Neural progenitor cell (in vitro differentiated cells): Measurements from ENCODE around the gene BMF. TPM values are rescaled to one million over a fixed set of nuclear protein-coding genes. Genes with fewer than 3 reads are reported as not detected.
A peak's percentile ranks its signal among the peaks of the same experiment; 100 is the strongest.

Source experiments
- DNase-seq: peaks from one replicate; pipeline ENCODE4 v3.0.0-alpha.2; 2016; ENCODE audit warnings: low spot score
- H2AFZ ChIP-seq: fragments of 200-600 bp; sonication (generic); replicated peaks from 2 replicates; pipeline ENCODE4 v1.6.1; 2016; ENCODE audit warnings: antibody characterized with exemption
- H3F3A ChIP-seq: fragments of 200-600 bp; sonication (generic); 2 replicates; pipeline ENCODE4 v1.6.1; 2016; ENCODE audit warnings: antibody characterized with exemption, low read depth
- H3K27ac ChIP-seq: fragments of 200-600 bp; sonication (generic); 2 replicates; pipeline ENCODE4 v1.5.1; 2016; ENCODE audit warnings: mild to moderate bottlenecking
- H3K27me3 ChIP-seq: fragments of 200-600 bp; sonication (generic); 2 replicates; pipeline ENCODE4 v1.6.1; 2016; ENCODE audit warnings: mild to moderate bottlenecking, moderate library complexity
- H3K36me3 ChIP-seq: fragments of 200-600 bp; sonication (generic); 2 replicates; pipeline ENCODE4 v1.5.1; 2016
- H3K4me1 ChIP-seq: fragments of 200-600 bp; sonication (generic); 2 replicates; pipeline ENCODE4 v1.6.1; 2016; ENCODE audit warnings: mixed run types
- H3K4me2 ChIP-seq: fragments of 200-600 bp; sonication (generic); 2 replicates; pipeline ENCODE4 v1.6.1; 2016
- H3K4me3 ChIP-seq: fragments of 200-600 bp; sonication (generic); 2 replicates; pipeline ENCODE4 v1.5.1; 2016
- H3K79me2 ChIP-seq: fragments of 200-600 bp; sonication (generic); 2 replicates; pipeline ENCODE4 v1.6.1; 2016; ENCODE audit warnings: low read depth
- H3K9ac ChIP-seq: fragments of 200-600 bp; sonication (generic); 2 replicates; pipeline ENCODE4 v1.6.1; 2016
- H3K9me3 ChIP-seq: fragments of 200-600 bp; sonication (generic); 2 replicates; pipeline ENCODE4 v1.5.1; 2016; ENCODE audit warnings: low read depth
- H4K20me1 ChIP-seq: fragments of 200-600 bp; sonication (generic); 2 replicates; pipeline ENCODE4 v1.6.1; 2016; ENCODE audit warnings: low read depth
- H3K27ac Mint-ChIP-seq: 3 replicates; pipeline ENCODE4 v1.8.0; 2021; ENCODE audit warnings: mixed read lengths
- H3K27me3 Mint-ChIP-seq: 2 replicates; pipeline ENCODE4 v1.8.0; 2022; ENCODE audit warnings: low read depth, mild to moderate bottlenecking, inconsistent platforms, moderate library complexity, mixed read lengths; ENCODE audit not compliant: insufficient read depth
- H3K36me3 Mint-ChIP-seq: 3 replicates; pipeline ENCODE4 v1.8.0; 2021; ENCODE audit warnings: mixed read lengths
- H3K4me1 Mint-ChIP-seq: 3 replicates; pipeline ENCODE4 v1.8.0; 2021; ENCODE audit warnings: mixed read lengths
- H3K4me3 Mint-ChIP-seq: 3 replicates; pipeline ENCODE4 v1.8.0; 2021; ENCODE audit warnings: mild to moderate bottlenecking, moderate library complexity, mixed read lengths
- H3K9me3 Mint-ChIP-seq: 3 replicates; pipeline ENCODE4 v1.8.0; 2020; ENCODE audit warnings: mixed read lengths
- CTCF ChIP-seq: fragments of 200-600 bp; sonication (generic); IDR thresholded peaks from 2 replicates; pipeline ENCODE4 v1.5.1; 2017; ENCODE audit warnings: antibody characterized with exemption, mild to moderate bottlenecking
- EZH2 ChIP-seq: fragments of 200-600 bp; sonication (generic); IDR thresholded peaks from 2 replicates; pipeline ENCODE4 v1.6.1; 2017; ENCODE audit warnings: antibody characterized with exemption, mild to moderate bottlenecking, moderate library complexity
- EZH2phosphoT487 ChIP-seq: fragments of 200-600 bp; sonication (generic); IDR thresholded peaks from 2 replicates; pipeline ENCODE4 v1.6.1; 2017; ENCODE audit warnings: antibody characterized with exemption
- total RNA-seq: library from RNA; depleted of rRNA; stranded (reverse); fragments of >200 nt; gene quantifications from 2 replicates; pipeline ENCODE4 v1.2.3, GENCODE V29; 2015; ENCODE audit warnings: low replicate concordance

Gene BMF
- total RNA-seq, 1 donor from 2014 or later: 8.0 TPM

GRCh38 chr15:40105517-40106202 is 3.0 kb downstream of the BMF start:
- H3K4me1 Mint-ChIP-seq: peaks cover 76% of the 10 kb centered on the region
- Histone ChIP-seq H3F3A (peaks cover 48% of the 10 kb centered on the region), H3K79me2 (no peaks in the 10 kb centered on the region), H3K4me2 (peak overlapping the region; percentile 94), H3K9ac (no peak overlapping the region), H3K27ac (no peak overlapping the region), H4K20me1 (peaks cover 48% of the 10 kb centered on the region), H3K4me3 (no peak overlapping the region), H3K4me1 (peaks cover 53% of the 10 kb centered on the region), H2AFZ (no peak overlapping the region), H3K9me3 (no peaks in the 10 kb centered on the region), H3K36me3 (no peaks in the 10 kb centered on the region), H3K27me3 (peaks cover 47% of the 10 kb centered on the region)
- peaks cover 16% of the 10 kb centered on the region for H3K27me3 Mint-ChIP-seq
- DNase-seq: no peak
- peak overlapping the region; percentile 49 for H3K4me3 Mint-ChIP-seq
- TF ChIP-seq CTCF (no peak), EZH2 (no peak), EZH2phosphoT487 (no peak)
- no peaks in the 10 kb centered on the region for H3K9me3 Mint-ChIP-seq
- no peak overlapping the region for H3K27ac Mint-ChIP-seq
- H3K36me3 Mint-ChIP-seq: peaks cover 34% of the 10 kb centered on the region

- H3K9me3 Mint-ChIP-seq: no peaks in the 10 kb centered on the region
- peaks cover 41% of the 10 kb centered on the region for H3K27me3 ChIP-seq
- H3K9ac ChIP-seq: no peak overlapping the region
- H3K27ac Mint-ChIP-seq: no peak overlapping the region
- no peak overlapping the region for H3K4me3 ChIP-seq
- H3K9me3 ChIP-seq: no peaks in the 10 kb centered on the region
- peaks cover 44% of the 10 kb centered on the region for H3F3A ChIP-seq
- no peak overlapping the region for H3K27ac ChIP-seq
- H3K4me1 Mint-ChIP-seq: peaks cover 75% of the 10 kb centered on the region
- H4K20me1 ChIP-seq: peaks cover 55% of the 10 kb centered on the region
- TF ChIP-seq CTCF (peak; percentile 86), EZH2 (no peak), EZH2phosphoT487 (no peak)
- H3K36me3 Mint-ChIP-seq: peaks cover 36% of the 10 kb centered on the region
- no peaks in the 10 kb centered on the region for H3K79me2 ChIP-seq
- H3K4me3 Mint-ChIP-seq: peak overlapping the region; percentile 49
- peak; percentile 94 for DNase-seq
- H2AFZ ChIP-seq: no peak overlapping the region
- peaks cover 57% of the 10 kb centered on the region for H3K4me1 ChIP-seq
- H3K36me3 ChIP-seq: no peaks in the 10 kb centered on the region
- peak overlapping the region; percentile 70 for H3K4me2 ChIP-seq
- H3K27me3 Mint-ChIP-seq: peaks cover 16% of the 10 kb centered on the region
These were observed 3.7 kb downstream of the BMF start for GRCh38 chr15:40104865-40105516.

DNA sequence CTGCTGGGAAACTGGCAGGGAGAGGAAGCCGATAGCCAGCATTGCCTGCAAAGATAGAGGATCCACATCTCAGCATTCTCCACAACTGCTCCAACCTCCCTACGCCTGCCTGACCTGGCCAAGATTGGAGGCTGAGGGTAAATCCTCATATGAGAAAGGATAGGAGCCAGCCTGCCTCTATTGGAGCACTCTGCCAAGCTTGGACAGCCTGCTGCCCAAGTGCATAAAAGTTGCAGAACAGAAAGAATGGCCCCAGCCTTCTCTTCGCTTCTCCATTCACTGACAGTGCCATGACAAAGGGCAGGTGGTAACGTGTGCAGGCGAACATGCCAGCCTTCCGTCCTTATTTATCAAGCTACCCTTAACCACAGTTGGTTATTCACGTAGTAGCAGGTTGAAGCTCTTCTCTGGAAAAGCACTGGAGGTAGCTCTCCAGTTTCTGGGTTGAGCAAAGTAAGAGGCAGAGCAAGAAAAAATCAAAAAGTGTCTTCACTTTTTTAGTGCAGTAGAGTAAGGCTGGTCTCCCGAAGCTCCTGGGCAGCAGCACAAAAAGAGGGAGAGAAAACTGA is 4.3 kb downstream of the BMF start:
- peaks cover 76% of the 10 kb centered on the region for H3K4me1 Mint-ChIP-seq
- no peak for DNase-seq
- H3K9me3 ChIP-seq: no peaks in the 10 kb centered on the region
- peaks cover 16% of the 10 kb centered on the region for H3K27me3 Mint-ChIP-seq
- H3K36me3 Mint-ChIP-seq: peaks cover 36% of the 10 kb centered on the region
- H3K79me2 ChIP-seq: no peaks in the 10 kb centered on the region
- peak overlapping the region; percentile 70 for H3K4me2 ChIP-seq
- H3K4me1 ChIP-seq: peaks cover 55% of the 10 kb centered on the region
- H4K20me1 ChIP-seq: peaks cover 58% of the 10 kb centered on the region
- no peak overlapping the region for H3K27ac Mint-ChIP-seq
- H2AFZ ChIP-seq: no peak overlapping the region
- H3K36me3 ChIP-seq: no peaks in the 10 kb centered on the region
- H3K9me3 Mint-ChIP-seq: no peaks in the 10 kb centered on the region
- peaks cover 36% of the 10 kb centered on the region for H3K27me3 ChIP-seq
- peaks cover 40% of the 10 kb centered on the region for H3F3A ChIP-seq
- TF ChIP-seq EZH2 (peak; percentile 26), CTCF (no peak)
- no peak overlapping the region for H3K4me3 ChIP-seq
- no peak overlapping the region for H3K27ac ChIP-seq
- H3K9ac ChIP-seq: no peak overlapping the region
- peak overlapping the region; percentile 49 for H3K4me3 Mint-ChIP-seq
